Astrocyte (in vitro differentiated cells and primary cell): ENCODE results near the gene CASKIN1. TPM values are rescaled to one million over a fixed set of nuclear protein-coding genes. Genes with fewer than 3 reads are reported as not detected.

Source experiments
- DNase-seq: peaks from one replicate; pipeline ENCODE4 v3.0.0-alpha.2; 2010; ENCODE audit warnings: low read depth
- FAIRE-seq: peaks from 2 replicates; lab custom pipeline; 2011; peaks lifted over from hg19 to GRCh38; lab: Jason Lieb, UNC
- H2AFZ ChIP-seq: 2 replicates; pipeline ENCODE4 v1.6.0; 2012; ENCODE audit warnings: low read depth, low read length, inconsistent platforms
- H3K27ac ChIP-seq: 2 replicates; pipeline ENCODE4 v1.5.1; 2011; ENCODE audit warnings: low read depth, low read length, inconsistent platforms
- H3K27me3 ChIP-seq: 2 replicates; pipeline ENCODE4 v1.6.0; 2011; ENCODE audit warnings: low read length, inconsistent platforms; ENCODE audit not compliant: insufficient read depth
- H3K36me3 ChIP-seq: 2 replicates; pipeline ENCODE4 v1.5.1; 2011; ENCODE audit warnings: low read length, inconsistent platforms; ENCODE audit not compliant: insufficient read depth
- H3K4me1 ChIP-seq: 2 replicates; pipeline ENCODE4 v1.5.1; 2011; ENCODE audit warnings: low read length, inconsistent platforms; ENCODE audit not compliant: insufficient read depth
- H3K4me2 ChIP-seq: 2 replicates; pipeline ENCODE4 v1.6.0; 2012; ENCODE audit warnings: low read length, inconsistent platforms
- H3K4me3 ChIP-seq: 2 replicates; pipeline ENCODE4 v1.5.1; 2011; ENCODE audit warnings: low read depth, mild to moderate bottlenecking, low read length, inconsistent platforms; ENCODE audit not compliant: insufficient read depth
- H3K79me2 ChIP-seq: 2 replicates; pipeline ENCODE4 v1.6.0; 2012; ENCODE audit warnings: mild to moderate bottlenecking, low read length, inconsistent platforms; ENCODE audit not compliant: insufficient read depth
- H3K9ac ChIP-seq: 2 replicates; pipeline ENCODE4 v1.6.0; 2012; ENCODE audit warnings: mild to moderate bottlenecking, low read length, inconsistent platforms
- H3K9me3 ChIP-seq: 2 replicates; pipeline ENCODE4 v1.5.1; 2012; ENCODE audit warnings: low read depth, mild to moderate bottlenecking, low read length, inconsistent platforms; ENCODE audit not compliant: insufficient read depth
- H4K20me1 ChIP-seq: 2 replicates; pipeline ENCODE4 v1.6.0; 2012; ENCODE audit warnings: low read length, inconsistent platforms; ENCODE audit not compliant: insufficient read depth
- H3K27ac Mint-ChIP-seq: one replicate; pipeline ENCODE4 v1.8.0; 2021; ENCODE audit warnings: mild to moderate bottlenecking, mixed read lengths; ENCODE audit not compliant: unreplicated experiment
- H3K27me3 Mint-ChIP-seq: one replicate; pipeline ENCODE4 v1.8.0; 2021; ENCODE audit warnings: low read depth, mixed read lengths; ENCODE audit not compliant: unreplicated experiment
- H3K36me3 Mint-ChIP-seq: one replicate; pipeline ENCODE4 v1.8.0; 2021; ENCODE audit warnings: low read depth, mixed read lengths; ENCODE audit not compliant: unreplicated experiment
- H3K4me1 Mint-ChIP-seq: one replicate; pipeline ENCODE4 v1.8.0; 2021; ENCODE audit warnings: low read depth, mixed read lengths; ENCODE audit not compliant: unreplicated experiment
- H3K4me3 Mint-ChIP-seq: one replicate; pipeline ENCODE4 v1.8.0; 2021; ENCODE audit warnings: mild to moderate bottlenecking, moderate library complexity, mixed read lengths; ENCODE audit not compliant: unreplicated experiment
- H3K9me3 Mint-ChIP-seq: one replicate; pipeline ENCODE4 v1.8.0; 2021; ENCODE audit warnings: mild to moderate bottlenecking, mixed read lengths; ENCODE audit not compliant: unreplicated experiment
- CTCF ChIP-seq: IDR thresholded peaks from 2 replicates; pipeline ENCODE4 v1.5.1; 2011; ENCODE audit warnings: low read depth, mild to moderate bottlenecking, inconsistent platforms, low read length, moderate library complexity; ENCODE audit not compliant: insufficient read depth
- EZH2 ChIP-seq: IDR thresholded peaks from 2 replicates; pipeline ENCODE4 v1.6.1; 2012; ENCODE audit warnings: mild to moderate bottlenecking, low read length, inconsistent platforms; ENCODE audit not compliant: insufficient read depth
- total RNA-seq: library from RNA; stranded (reverse); gene quantifications from 2 replicates; pipeline ENCODE4 v1.2.1, GENCODE V29; 2021

The CASKIN1 gene
- total RNA-seq, 1 donor from 2014 or later: 0.66 TPM

- H3K36me3 Mint-ChIP-seq: peaks cover 13% of the 10 kb centered on the region
- Histone ChIP-seq H2AFZ (no peak overlapping the region), H3K79me2 (peaks cover 47% of the 10 kb centered on the region), H3K4me3 (no peak overlapping the region), H3K27ac (no peak overlapping the region), H3K4me1 (peaks cover 58% of the 10 kb centered on the region), H3K9ac (peak overlapping the region; percentile 96), H3K36me3 (peaks cover 7% of the 10 kb centered on the region), H3K27me3 (no peaks in the 10 kb centered on the region), H3K4me2 (peak overlapping the region; percentile 100), H4K20me1 (peaks cover 81% of the 10 kb centered on the region), H3K9me3 (no peaks in the 10 kb centered on the region)
- DNase-seq: no peak
- H3K9me3 Mint-ChIP-seq: no peaks in the 10 kb centered on the region
- peak overlapping the region; percentile 94 for H3K4me3 Mint-ChIP-seq
- no peak for FAIRE-seq
- H3K4me1 Mint-ChIP-seq: peaks cover 17% of the 10 kb centered on the region
- H3K27me3 Mint-ChIP-seq: no peaks in the 10 kb centered on the region
- peak overlapping the region; percentile 80 for H3K27ac Mint-ChIP-seq
- no peak for TF ChIP-seq EZH2
- no peak for TF ChIP-seq CTCF
Observed at GRCh38 chr16:2151188-2152091, 45.0 kb downstream of the CASKIN1 start.

- DNase-seq (peak; percentile 57), FAIRE-seq (no peak)
- H3K27ac Mint-ChIP-seq: no peak overlapping the region
- Histone ChIP-seq H3K9ac (peak overlapping the region; percentile 96), H3K79me2 (peaks cover 41% of the 10 kb centered on the region), H2AFZ (no peak overlapping the region), H3K4me3 (no peak overlapping the region), H4K20me1 (peaks cover 81% of the 10 kb centered on the region), H3K36me3 (peaks cover 7% of the 10 kb centered on the region), H3K9me3 (no peaks in the 10 kb centered on the region), H3K27me3 (no peaks in the 10 kb centered on the region), H3K4me1 (peaks cover 56% of the 10 kb centered on the region), H3K4me2 (peak overlapping the region; percentile 100), H3K27ac (no peak overlapping the region)
- H3K4me3 Mint-ChIP-seq: peak overlapping the region; percentile 94
- peaks cover 13% of the 10 kb centered on the region for H3K36me3 Mint-ChIP-seq
- H3K4me1 Mint-ChIP-seq: peaks cover 17% of the 10 kb centered on the region
- TF ChIP-seq EZH2 (no peak), CTCF (no peak)
- no peaks in the 10 kb centered on the region for H3K27me3 Mint-ChIP-seq
- no peaks in the 10 kb centered on the region for H3K9me3 Mint-ChIP-seq
Observed at GRCh38 chr16:2150418-2151187, 45.8 kb downstream of the CASKIN1 start.
